Measurements from ENCODE around the gene HNRNPLL.
"Not testable (repeated sequence)": the region's sequence is repeated elsewhere in the genome, so short reads cannot be mapped to it uniquely, and the experiment has no call there.

Gene HNRNPLL

GRCh38 chr2:38610851-38611801, 8.4 kb upstream of the HNRNPLL start (continued):
- TF ChIP-seq GLIS2 (tag by site-specific recombination; IDR thresholded peaks at IDR 0.05), result no peak

DNA sequence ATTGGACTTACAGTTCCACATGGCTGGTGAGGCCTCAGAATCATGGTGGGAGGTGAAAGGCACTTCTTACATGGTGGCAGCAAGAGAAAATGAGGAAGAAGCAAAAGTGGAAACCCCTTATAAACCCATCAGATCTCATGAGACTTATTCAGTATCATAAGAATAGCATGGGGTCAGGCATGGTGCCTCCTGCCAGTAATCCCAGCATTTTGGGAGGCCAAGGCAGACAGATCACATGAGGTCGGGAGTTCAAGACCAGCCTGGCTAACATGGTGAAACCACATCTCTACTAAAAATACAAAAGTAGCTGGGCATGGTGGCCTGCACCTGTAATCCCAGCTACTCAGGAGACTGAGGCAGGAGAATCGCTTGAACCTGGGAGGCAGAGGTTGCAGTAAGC, 6.5 kb upstream of the HNRNPLL start:
- POLR2A ChIA-PET; H3K27ac ChIP-seq (ENCODE audit: extremely low read depth, low read depth, low read length); CTCF ChIA-PET; H3K9me3 ChIP-seq (ENCODE audit: control insufficient read depth, insufficient read depth, low read depth, low read length); H3K4me1 ChIP-seq (ENCODE audit: control insufficient read depth, insufficient read depth, low read length); H3K36me3 ChIP-seq (ENCODE audit: control insufficient read depth in 2 of 2, insufficient read depth in 1 of 2, low read length in 2 of 2); H3K4me3 ChIP-seq (ENCODE audit: low read depth, low read length): not testable (repeated sequence)

GRCh38 chr2:38608755-38609154, 6.0 kb upstream of the HNRNPLL start:
- Histone ChIP-seq H3K27ac (ENCODE audit: extremely low read depth, low read depth, low read length) (no peak overlapping the region), H3K4me3 (ENCODE audit: low read depth, low read length) (no peak overlapping the region), H3K4me1 (ENCODE audit: control insufficient read depth, insufficient read depth, low read length) (peaks cover 2% of the 10 kb centered on the region; the same call in 1 of the 2 replicates), H3K9me3 (ENCODE audit: control insufficient read depth, insufficient read depth, low read depth, low read length) (no peaks in the 10 kb centered on the region), H3K36me3 (ENCODE audit: control insufficient read depth in 2 of 2, insufficient read depth in 1 of 2, low read length in 2 of 2) (no peaks in the 10 kb centered on the region)
- TF ChIP-seq ZNF146 (tag by site-specific recombination; IDR thresholded peaks at IDR 0.05) (no peak), ZNF10 (tag by site-specific recombination; IDR thresholded peaks at IDR 0.05) (no peak), ZNF768 (tag by site-specific recombination; IDR thresholded peaks at IDR 0.05) (no peak), ZNF629 (tag by site-specific recombination; IDR thresholded peaks at IDR 0.05) (no peak), KLF9 (tag by site-specific recombination; IDR thresholded peaks at IDR 0.05; ENCODE audit: low read depth) (no peak), ZNF184 (tag by site-specific recombination; IDR thresholded peaks at IDR 0.05) (no peak), ZNF664 (tag by site-specific recombination; IDR thresholded peaks at IDR 0.05) (no peak), ZNF488 (tag by site-specific recombination; IDR thresholded peaks at IDR 0.05) (no peak), ZBTB26 (tag by site-specific recombination; optimal IDR thresholded peaks at IDR 0.05) (no peak)
- TF ChIP-seq, protein P1, sequence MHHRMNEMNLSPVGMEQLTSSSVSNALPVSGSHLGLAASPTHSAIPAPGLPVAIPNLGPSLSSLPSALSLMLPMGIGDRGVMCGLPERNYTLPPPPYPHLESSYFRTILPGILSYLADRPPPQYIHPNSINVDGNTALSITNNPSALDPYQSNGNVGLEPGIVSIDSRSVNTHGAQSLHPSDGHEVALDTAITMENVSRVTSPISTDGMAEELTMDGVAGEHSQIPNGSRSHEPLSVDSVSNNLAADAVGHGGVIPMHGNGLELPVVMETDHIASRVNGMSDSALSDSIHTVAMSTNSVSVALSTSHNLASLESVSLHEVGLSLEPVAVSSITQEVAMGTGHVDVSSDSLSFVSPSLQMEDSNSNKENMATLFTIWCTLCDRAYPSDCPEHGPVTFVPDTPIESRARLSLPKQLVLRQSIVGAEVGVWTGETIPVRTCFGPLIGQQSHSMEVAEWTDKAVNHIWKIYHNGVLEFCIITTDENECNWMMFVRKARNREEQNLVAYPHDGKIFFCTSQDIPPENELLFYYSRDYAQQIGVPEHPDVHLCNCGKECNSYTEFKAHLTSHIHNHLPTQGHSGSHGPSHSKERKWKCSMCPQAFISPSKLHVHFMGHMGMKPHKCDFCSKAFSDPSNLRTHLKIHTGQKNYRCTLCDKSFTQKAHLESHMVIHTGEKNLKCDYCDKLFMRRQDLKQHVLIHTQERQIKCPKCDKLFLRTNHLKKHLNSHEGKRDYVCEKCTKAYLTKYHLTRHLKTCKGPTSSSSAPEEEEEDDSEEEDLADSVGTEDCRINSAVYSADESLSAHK (tag by site-specific recombination; IDR thresholded peaks at IDR 0.05), result no peak
- TF ChIP-seq, protein P2, sequence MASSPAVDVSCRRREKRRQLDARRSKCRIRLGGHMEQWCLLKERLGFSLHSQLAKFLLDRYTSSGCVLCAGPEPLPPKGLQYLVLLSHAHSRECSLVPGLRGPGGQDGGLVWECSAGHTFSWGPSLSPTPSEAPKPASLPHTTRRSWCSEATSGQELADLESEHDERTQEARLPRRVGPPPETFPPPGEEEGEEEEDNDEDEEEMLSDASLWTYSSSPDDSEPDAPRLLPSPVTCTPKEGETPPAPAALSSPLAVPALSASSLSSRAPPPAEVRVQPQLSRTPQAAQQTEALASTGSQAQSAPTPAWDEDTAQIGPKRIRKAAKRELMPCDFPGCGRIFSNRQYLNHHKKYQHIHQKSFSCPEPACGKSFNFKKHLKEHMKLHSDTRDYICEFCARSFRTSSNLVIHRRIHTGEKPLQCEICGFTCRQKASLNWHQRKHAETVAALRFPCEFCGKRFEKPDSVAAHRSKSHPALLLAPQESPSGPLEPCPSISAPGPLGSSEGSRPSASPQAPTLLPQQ (tag by site-specific recombination; IDR thresholded peaks at IDR 0.05), result no peak
- ChIA-PET CTCF (no interaction called here), POLR2A (no interaction called here)

Measured in HEK293 (cell line).